Measurements from ENCODE around the gene EPHA8. TPM values are rescaled to one million over a fixed set of nuclear protein-coding genes. Genes with fewer than 3 reads are reported as not detected.

EPHA8 gene
- total RNA-seq, 1 experiment from 2014 or later = 3.8 TPM

DNA sequence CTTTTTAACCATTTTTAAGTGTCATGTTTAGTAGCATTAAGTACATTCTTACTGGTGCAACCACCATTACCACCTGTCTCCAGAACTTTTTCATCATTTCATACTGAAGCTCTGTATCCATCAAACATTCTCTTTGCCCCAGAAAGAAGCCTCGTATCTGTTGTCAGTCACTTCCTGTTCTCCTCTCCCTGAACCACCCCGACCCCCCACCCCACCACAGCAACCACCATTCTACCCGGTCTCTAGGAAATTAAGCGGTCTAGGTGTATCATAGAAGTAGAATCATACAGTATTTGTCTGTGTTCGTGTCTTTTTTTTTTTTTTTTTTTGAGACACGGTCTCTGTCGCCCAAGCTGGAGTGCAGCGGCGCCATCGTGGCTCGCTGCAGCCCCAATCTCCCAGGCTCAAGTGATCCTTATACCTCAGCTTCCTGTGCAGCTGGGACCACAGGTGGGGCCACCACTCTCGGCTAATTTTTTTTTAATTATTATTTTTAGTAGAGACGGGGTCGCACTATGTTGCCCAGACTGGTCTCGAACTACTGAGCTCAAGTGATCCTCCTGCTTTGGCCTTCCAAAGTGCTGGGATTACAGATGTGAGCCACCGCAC is 23.7 kb upstream of the EPHA8 start:
- Mint-ChIP-seq H3K4me3 (no peak overlapping the region), H3K27ac (no peak overlapping the region), H3K27me3 (ENCODE audit: low read depth) (no peaks in the 10 kb centered on the region), H3K9me3 (no peaks in the 10 kb centered on the region), H3K36me3 (no peaks in the 10 kb centered on the region), H3K4me1 (no peaks in the 10 kb centered on the region)
- TF ChIP-seq, protein P1, sequence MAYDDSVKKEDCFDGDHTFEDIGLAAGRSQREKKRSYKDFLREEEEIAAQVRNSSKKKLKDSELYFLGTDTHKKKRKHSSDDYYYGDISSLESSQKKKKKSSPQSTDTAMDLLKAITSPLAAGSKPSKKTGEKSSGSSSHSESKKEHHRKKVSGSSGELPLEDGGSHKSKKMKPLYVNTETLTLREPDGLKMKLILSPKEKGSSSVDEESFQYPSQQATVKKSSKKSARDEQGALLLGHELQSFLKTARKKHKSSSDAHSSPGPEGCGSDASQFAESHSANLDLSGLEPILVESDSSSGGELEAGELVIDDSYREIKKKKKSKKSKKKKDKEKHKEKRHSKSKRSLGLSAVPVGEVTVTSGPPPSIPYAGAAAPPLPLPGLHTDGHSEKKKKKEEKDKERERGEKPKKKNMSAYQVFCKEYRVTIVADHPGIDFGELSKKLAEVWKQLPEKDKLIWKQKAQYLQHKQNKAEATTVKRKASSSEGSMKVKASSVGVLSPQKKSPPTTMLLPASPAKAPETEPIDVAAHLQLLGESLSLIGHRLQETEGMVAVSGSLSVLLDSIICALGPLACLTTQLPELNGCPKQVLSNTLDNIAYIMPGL (CRISPR knock-in tag; IDR thresholded peaks at IDR 0.05) = no peak
- TF ChIP-seq ZNF396 (CRISPR knock-in tag; IDR thresholded peaks at IDR 0.05; ENCODE audit: borderline replicate concordance) = no peak
- TF ChIP-seq ZNF416 (CRISPR knock-in tag; IDR thresholded peaks at IDR 0.05) = no peak
- no peak for TF ChIP-seq JUN (CRISPR knock-in tag; IDR thresholded peaks at IDR 0.05)
- no peak for TF ChIP-seq ZNF532 (CRISPR knock-in tag; IDR thresholded peaks at IDR 0.05; ENCODE audit: borderline replicate concordance)
- TF ChIP-seq ELF4 (CRISPR knock-in tag; IDR thresholded peaks at IDR 0.05; ENCODE audit: low read depth) = no peak
- TF ChIP-seq E2F5 (CRISPR knock-in tag; IDR thresholded peaks at IDR 0.05) = no peak
- TF ChIP-seq ATF6 (CRISPR knock-in tag; IDR thresholded peaks at IDR 0.05) = no peak
- TF ChIP-seq, protein P2, sequence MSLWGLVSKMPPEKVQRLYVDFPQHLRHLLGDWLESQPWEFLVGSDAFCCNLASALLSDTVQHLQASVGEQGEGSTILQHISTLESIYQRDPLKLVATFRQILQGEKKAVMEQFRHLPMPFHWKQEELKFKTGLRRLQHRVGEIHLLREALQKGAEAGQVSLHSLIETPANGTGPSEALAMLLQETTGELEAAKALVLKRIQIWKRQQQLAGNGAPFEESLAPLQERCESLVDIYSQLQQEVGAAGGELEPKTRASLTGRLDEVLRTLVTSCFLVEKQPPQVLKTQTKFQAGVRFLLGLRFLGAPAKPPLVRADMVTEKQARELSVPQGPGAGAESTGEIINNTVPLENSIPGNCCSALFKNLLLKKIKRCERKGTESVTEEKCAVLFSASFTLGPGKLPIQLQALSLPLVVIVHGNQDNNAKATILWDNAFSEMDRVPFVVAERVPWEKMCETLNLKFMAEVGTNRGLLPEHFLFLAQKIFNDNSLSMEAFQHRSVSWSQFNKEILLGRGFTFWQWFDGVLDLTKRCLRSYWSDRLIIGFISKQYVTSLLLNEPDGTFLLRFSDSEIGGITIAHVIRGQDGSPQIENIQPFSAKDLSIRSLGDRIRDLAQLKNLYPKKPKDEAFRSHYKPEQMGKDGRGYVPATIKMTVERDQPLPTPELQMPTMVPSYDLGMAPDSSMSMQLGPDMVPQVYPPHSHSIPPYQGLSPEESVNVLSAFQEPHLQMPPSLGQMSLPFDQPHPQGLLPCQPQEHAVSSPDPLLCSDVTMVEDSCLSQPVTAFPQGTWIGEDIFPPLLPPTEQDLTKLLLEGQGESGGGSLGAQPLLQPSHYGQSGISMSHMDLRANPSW (CRISPR knock-in tag; conservative IDR thresholded peaks at IDR 0.05; ENCODE audit: low read depth) = no peak
- no peak for TF ChIP-seq NR1H2 (CRISPR knock-in tag; IDR thresholded peaks at IDR 0.05)
- no peak for TF ChIP-seq GABPB1 (CRISPR knock-in tag; IDR thresholded peaks at IDR 0.05)
- no peak for TF ChIP-seq ATF1 (CRISPR knock-in tag; IDR thresholded peaks at IDR 0.05)
- TF ChIP-seq TEAD1 (CRISPR knock-in tag; IDR thresholded peaks at IDR 0.05) = no peak
- TF ChIP-seq GTF2I (CRISPR knock-in tag; conservative IDR thresholded peaks at IDR 0.05) = no peak
- TF ChIP-seq NFYB (CRISPR knock-in tag; conservative IDR thresholded peaks at IDR 0.05; ENCODE audit: low read depth) = no peak
- DNase-seq (ENCODE audit: low spot score) = no peak
- ATAC-seq = no peak
- CTCF ChIA-PET = interaction anchor here (0.7 to 3.8 kb wide), 2 partner anchors 12 to 115 kb away, joined by 3 to 16 read pairs; no protein-coding TSS in a partner anchor
- POLR2A ChIA-PET = no interaction called here
